Nephron (organoid): Measurements from ENCODE around the gene PXT1.

ENCODE experiments used
- H3K27ac Mint-ChIP-seq, 3 experiments: 2 replicates each; pipeline ENCODE4 v1.8.0; 2020; ENCODE audit warnings: mixed read lengths in 3 of 3, mild to moderate bottlenecking in 2 of 3, moderate library complexity in 1 of 3
- H3K27me3 Mint-ChIP-seq: 2 replicates; pipeline ENCODE4 v1.8.0; 2021; ENCODE audit warnings: low read depth, mild to moderate bottlenecking, moderate library complexity, mixed read lengths
- H3K36me3 Mint-ChIP-seq: 2 replicates; pipeline ENCODE4 v1.8.0; 2020; ENCODE audit warnings: low read depth, mixed read lengths
- H3K4me1 Mint-ChIP-seq: 2 replicates; pipeline ENCODE4 v1.8.0; 2020; ENCODE audit warnings: mixed read lengths
- H3K4me3 Mint-ChIP-seq, 3 experiments: 2 replicates each; pipeline ENCODE4 v1.8.0; 2020; ENCODE audit warnings: mild to moderate bottlenecking in 3 of 3, mixed read lengths in 3 of 3, moderate library complexity in 2 of 3
- H3K9me3 Mint-ChIP-seq: 2 replicates; pipeline ENCODE4 v1.8.0; 2020; ENCODE audit warnings: mixed read lengths
- TF ChIP-seq, protein P1 (sequence below), 3 experiments: fragments of 200-600 bp; sonication (generic); IDR thresholded peaks; one replicate each; pipeline ENCODE4 v1.5.0; 2021; ENCODE audit warnings: antibody characterized with exemption in 3 of 3; ENCODE audit not compliant: unreplicated experiment in 3 of 3

Gene PXT1

GRCh38 chr6:36340618-36341454, 101.8 kb downstream of the PXT1 start:
- Mint-ChIP-seq H3K36me3 (no peaks in the 10 kb centered on the region), H3K9me3 (no peaks in the 10 kb centered on the region), H3K27me3 (peaks cover 36% of the 10 kb centered on the region), H3K4me3 (peak overlapping the region; percentile 45 to 60 (median 52)), H3K27ac (peak overlapping the region; percentile 12 to 47 (median 16)), H3K4me1 (peaks cover 22% of the 10 kb centered on the region)
- TF ChIP-seq, protein P1, sequence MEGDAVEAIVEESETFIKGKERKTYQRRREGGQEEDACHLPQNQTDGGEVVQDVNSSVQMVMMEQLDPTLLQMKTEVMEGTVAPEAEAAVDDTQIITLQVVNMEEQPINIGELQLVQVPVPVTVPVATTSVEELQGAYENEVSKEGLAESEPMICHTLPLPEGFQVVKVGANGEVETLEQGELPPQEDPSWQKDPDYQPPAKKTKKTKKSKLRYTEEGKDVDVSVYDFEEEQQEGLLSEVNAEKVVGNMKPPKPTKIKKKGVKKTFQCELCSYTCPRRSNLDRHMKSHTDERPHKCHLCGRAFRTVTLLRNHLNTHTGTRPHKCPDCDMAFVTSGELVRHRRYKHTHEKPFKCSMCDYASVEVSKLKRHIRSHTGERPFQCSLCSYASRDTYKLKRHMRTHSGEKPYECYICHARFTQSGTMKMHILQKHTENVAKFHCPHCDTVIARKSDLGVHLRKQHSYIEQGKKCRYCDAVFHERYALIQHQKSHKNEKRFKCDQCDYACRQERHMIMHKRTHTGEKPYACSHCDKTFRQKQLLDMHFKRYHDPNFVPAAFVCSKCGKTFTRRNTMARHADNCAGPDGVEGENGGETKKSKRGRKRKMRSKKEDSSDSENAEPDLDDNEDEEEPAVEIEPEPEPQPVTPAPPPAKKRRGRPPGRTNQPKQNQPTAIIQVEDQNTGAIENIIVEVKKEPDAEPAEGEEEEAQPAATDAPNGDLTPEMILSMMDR (IDR thresholded peaks at IDR 0.05; ENCODE audit: unreplicated experiment in 3 of 3), result peak; percentile 95 to 98 (median 96)
